T-cell (primary cell): ENCODE measurements around the gene MARS1. TPM values are rescaled to one million over a fixed set of nuclear protein-coding genes. Genes with fewer than 3 reads are reported as not detected.

Experiments used
- ATAC-seq, 4 experiments: fragments of 200-7000 bp in 3 of 4; fragments of 150-1000 bp in 1 of 4; cut with Tn5 transposase; replicated peaks in 1 of 4; 1 replicate in 3 of 4; 2 replicates in 1 of 4; pipeline ENCODE4 v1.10.0; 2021; ENCODE audit warnings: moderate library complexity in 3 of 4, mild to moderate bottlenecking in 2 of 4, moderate number of reproducible peaks in 1 of 4
- CTCF ChIA-PET, 2 donors: fragments of 300-600 bp; sonication (Branson Sonifier 250); formaldehyde crosslinking; loops; one replicate each; lab custom pipeline; 2022; ENCODE audit warnings: antibody characterized with exemption in 2 of 2; lab: Charles Lee
- POLR2A ChIA-PET, 2 donors: fragments of 300-600 bp; sonication (Branson Sonifier 250); formaldehyde crosslinking; loops; one replicate each; lab custom pipeline; 2022; ENCODE audit warnings: antibody characterized with exemption in 2 of 2; lab: Charles Lee
- DNase-seq, 35 experiments: peaks; one replicate each; pipeline versions ENCODE4 v3.0.0 to v3.0.0-alpha.2; 2013 to 2023
- H3K27ac ChIP-seq: one replicate; pipeline ENCODE4 v1.5.1; 2013; ENCODE audit warnings: low read length
- H3K27me3 ChIP-seq, 2 experiments: replicated peaks in 1 of 2; 1 replicate in 1 of 2; 2 replicates in 1 of 2; pipeline versions ENCODE4 v1.6.1 to v1.7.0; 2013; ENCODE audit warnings: low read length in 1 of 2, mixed read lengths in 1 of 2; ENCODE audit not compliant: control insufficient read depth in 2 of 2, insufficient read depth in 2 of 2; ENCODE audit errors: extremely low read depth in 1 of 2
- H3K36me3 ChIP-seq, 2 donors: 1 replicate in 1 of 2; 2 replicates in 1 of 2; pipeline versions ENCODE4 v1.6.1 to v1.7.0; 2013; ENCODE audit warnings: low read length in 1 of 2; ENCODE audit not compliant: control insufficient read depth in 2 of 2, insufficient read depth in 1 of 2; ENCODE audit errors: extremely low read depth in 1 of 2
- H3K4me1 ChIP-seq, 2 experiments: 1 replicate in 1 of 2; 2 replicates in 1 of 2; pipeline versions ENCODE4 v1.6.1 to v1.7.0; 2013; ENCODE audit warnings: low read length in 2 of 2, mixed read lengths in 1 of 2; ENCODE audit not compliant: insufficient read depth in 2 of 2, control insufficient read depth in 1 of 2; ENCODE audit errors: extremely low read depth in 1 of 2
- H3K4me3 ChIP-seq, 2 donors: 1 replicate in 1 of 2; 2 replicates in 1 of 2; pipeline versions ENCODE4 v1.5.1 to v1.7.0; 2013; ENCODE audit warnings: mild to moderate bottlenecking in 2 of 2, low read length in 1 of 2, moderate library complexity in 1 of 2; ENCODE audit not compliant: control insufficient read depth in 1 of 2; ENCODE audit errors: extremely low read depth in 1 of 2
- H3K9me3 ChIP-seq: 2 replicates; pipeline ENCODE4 v1.7.0; 2013
- H3K27ac Mint-ChIP-seq, 2 donors: one replicate each; pipeline ENCODE4 v1.8.0; 2020 to 2021; ENCODE audit warnings: mild to moderate bottlenecking in 2 of 2, mixed read lengths in 2 of 2
- H3K27me3 Mint-ChIP-seq, 2 donors: one replicate each; pipeline ENCODE4 v1.8.0; 2021 to 2022; ENCODE audit warnings: mixed read lengths in 2 of 2
- H3K36me3 Mint-ChIP-seq: one replicate; pipeline ENCODE4 v1.8.0; 2021; ENCODE audit warnings: mixed read lengths
- H3K4me1 Mint-ChIP-seq, 3 donors: one replicate each; pipeline ENCODE4 v1.8.0; 2020 to 2022; ENCODE audit warnings: mixed read lengths in 3 of 3, mild to moderate bottlenecking in 1 of 3
- H3K4me3 Mint-ChIP-seq, 3 donors: one replicate each; pipeline ENCODE4 v1.8.0; 2020 to 2022; ENCODE audit warnings: mild to moderate bottlenecking in 3 of 3, mixed read lengths in 3 of 3, moderate library complexity in 3 of 3
- H3K9me3 Mint-ChIP-seq, 3 donors: one replicate each; pipeline ENCODE4 v1.8.0; 2020 to 2022; ENCODE audit warnings: mixed read lengths in 3 of 3
- WGBS: methylation state at CpG from one replicate; pipeline ENCODE4 v1.1.5; 2013; ENCODE audit warnings: missing lambda C conversion rate; ENCODE audit not compliant: insufficient coverage; 5-methylcytosine and 5-hydroxymethylcytosine counted together
- total RNA-seq, 35 experiments: library from RNA in 6 of 35; stranded (reverse) in 6 of 35; fragments of 120-200 nt in 1 of 35; gene quantifications; one replicate each; pipeline versions ENCODE4 v1.2.1 to v1.2.4 and lab custom pipeline; 2013 to 2026

Gene MARS1
- total RNA-seq, 5 donors from 2014 or later (not counting 1 experiment from before 2014, with no cell fraction given): 167 to 350 (median 320) TPM

DNA sequence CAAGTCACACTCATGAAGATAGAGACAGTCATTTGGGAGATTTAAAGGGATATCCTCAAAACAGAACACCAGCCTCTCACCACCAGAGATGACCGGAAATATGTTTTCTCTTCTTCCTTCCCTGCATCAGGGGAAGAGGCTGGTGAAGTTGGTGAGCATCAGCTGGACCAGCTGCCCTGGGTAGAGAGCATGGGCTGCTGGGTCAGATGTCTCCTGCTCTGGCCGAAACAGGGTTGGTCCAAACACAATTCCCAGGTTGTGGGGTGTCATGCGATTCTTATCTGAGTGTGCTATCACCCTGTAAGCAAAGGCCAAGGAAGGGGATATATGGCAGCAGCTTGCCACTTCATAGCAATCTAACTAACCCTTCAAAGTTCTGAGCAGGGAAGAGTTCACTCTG lies 15.5 kb upstream of the MARS1 start:
- ATAC-seq (no peak), DNase-seq (no peak)
- no peaks in the 10 kb centered on the region for H3K27me3 ChIP-seq
- H3K36me3 ChIP-seq: peaks cover 24 to 71% of the 10 kb centered on the region in 2 donors
- H3K9me3 Mint-ChIP-seq: no peaks in the 10 kb centered on the region
- no CpG with 5 or more reads among the region's 3 CpGs for WGBS
- H3K4me3 ChIP-seq: no peak overlapping the region
- no peaks in the 10 kb centered on the region for H3K27me3 Mint-ChIP-seq
- no peaks in the 10 kb centered on the region for H3K9me3 ChIP-seq
- ChIA-PET POLR2A (interaction anchor here in 1 of 2 donors (0.8 kb wide), 1 partner anchor 45 kb away, joined by 3 read pairs; no protein-coding TSS in a partner anchor), CTCF (interaction anchor here in 1 of 2 donors (1.3 kb wide), 1 partner anchor 14 kb away, joined by 6 read pairs; no protein-coding TSS in a partner anchor)
- H3K27ac Mint-ChIP-seq: peak overlapping the region; percentile 66 to 89
- H3K36me3 Mint-ChIP-seq: peaks cover 58% of the 10 kb centered on the region
- H3K27ac ChIP-seq: no peak overlapping the region
- H3K4me1 Mint-ChIP-seq: peaks cover 40 to 65% (median 57%) of the 10 kb centered on the region in 3 donors
- no peak overlapping the region for H3K4me3 Mint-ChIP-seq
- H3K4me1 ChIP-seq: peaks cover 3 to 68% of the 10 kb centered on the region in 2 experiments

DNA sequence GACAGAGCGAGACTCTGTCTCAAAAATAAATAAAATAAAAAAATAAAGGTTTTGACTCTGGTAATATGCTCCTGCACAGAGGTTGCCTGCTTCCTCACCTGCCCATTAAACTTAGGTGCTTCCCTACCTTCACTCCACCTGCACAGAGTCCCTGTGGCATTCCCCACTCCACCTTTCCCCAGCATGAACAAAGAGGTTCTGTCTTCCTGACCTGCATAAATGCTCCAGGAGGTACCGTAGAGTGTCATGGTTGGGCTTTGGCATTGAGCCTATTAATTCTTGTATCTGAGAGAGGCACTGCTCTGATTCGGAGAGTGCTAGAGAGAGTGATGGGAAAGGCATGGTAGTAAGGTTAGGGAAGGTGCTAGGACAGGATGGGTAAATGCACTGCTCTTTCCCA lies 14.5 kb upstream of the MARS1 start:
- ChIA-PET CTCF (no interaction called here), POLR2A (interaction anchor here in 1 of 2 donors (0.6 kb wide), 1 partner anchor 250 kb away, joined by 3 read pairs; no protein-coding TSS in a partner anchor)
- Histone ChIP-seq H3K36me3 (peaks cover 24 to 66% of the 10 kb centered on the region in 2 donors), H3K9me3 (no peaks in the 10 kb centered on the region), H3K27ac (no peak overlapping the region), H3K4me1 (peaks cover 8 to 78% of the 10 kb centered on the region in 2 experiments), H3K4me3 (no peak overlapping the region), H3K27me3 (no peaks in the 10 kb centered on the region)
- peak overlapping the region; percentile 64 to 89 for H3K27ac Mint-ChIP-seq
- H3K4me1 Mint-ChIP-seq: peaks cover 46 to 75% (median 64%) of the 10 kb centered on the region in 3 donors
- 100% methylated on average over 1 of the region's 3 CpGs for WGBS
- H3K4me3 Mint-ChIP-seq: peak overlapping the region in 1 of 3 donors; percentile 79
- H3K9me3 Mint-ChIP-seq: no peaks in the 10 kb centered on the region
- peaks cover 48% of the 10 kb centered on the region for H3K36me3 Mint-ChIP-seq
- H3K27me3 Mint-ChIP-seq: no peaks in the 10 kb centered on the region
- ATAC-seq (no peak), DNase-seq (no peak)

DNA sequence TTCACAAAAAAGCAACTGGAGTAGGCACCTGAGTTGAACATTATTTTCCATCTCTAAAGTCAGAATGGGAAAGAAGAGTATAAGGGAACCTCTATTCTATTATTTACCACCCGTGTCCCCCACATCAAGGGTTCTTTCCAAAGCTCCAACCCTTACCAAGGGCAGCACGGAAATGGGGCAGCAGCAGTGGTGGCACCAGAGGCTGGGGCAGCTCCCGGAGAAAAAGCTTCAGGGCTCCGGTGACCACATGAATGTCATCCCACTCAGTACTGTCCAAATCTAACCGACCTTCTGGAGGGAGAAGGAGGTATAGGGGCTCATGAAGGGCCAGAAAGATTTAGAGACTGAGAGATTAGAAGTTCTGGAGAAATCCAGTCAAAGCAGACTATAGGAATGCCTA lies 14.0 kb upstream of the MARS1 start:
- Mint-ChIP-seq H3K27ac (peak overlapping the region; percentile 78 to 89), H3K4me3 (peak overlapping the region; percentile 62 to 79 (median 67)), H3K27me3 (no peaks in the 10 kb centered on the region), H3K36me3 (peaks cover 47% of the 10 kb centered on the region), H3K9me3 (no peaks in the 10 kb centered on the region), H3K4me1 (peaks cover 51 to 78% (median 69%) of the 10 kb centered on the region in 3 donors)
- ATAC-seq (no peak), DNase-seq (no peak)
- POLR2A ChIA-PET: interaction anchor here in 1 of 2 donors (0.6 kb wide), 1 partner anchor 251 kb away, joined by 3 read pairs; no protein-coding TSS in a partner anchor
- Histone ChIP-seq H3K36me3 (peaks cover 20 to 65% of the 10 kb centered on the region in 2 donors), H3K27ac (no peak overlapping the region), H3K27me3 (no peaks in the 10 kb centered on the region), H3K4me3 (no peak overlapping the region), H3K4me1 (peaks cover 13 to 82% of the 10 kb centered on the region in 2 experiments), H3K9me3 (no peaks in the 10 kb centered on the region)
- no CpG with 5 or more reads among the region's 5 CpGs for WGBS
- CTCF ChIA-PET: interaction anchor here in 1 of 2 donors (1.3 kb wide), 1 partner anchor 30 kb away, joined by 4 read pairs; no protein-coding TSS in a partner anchor

DNA sequence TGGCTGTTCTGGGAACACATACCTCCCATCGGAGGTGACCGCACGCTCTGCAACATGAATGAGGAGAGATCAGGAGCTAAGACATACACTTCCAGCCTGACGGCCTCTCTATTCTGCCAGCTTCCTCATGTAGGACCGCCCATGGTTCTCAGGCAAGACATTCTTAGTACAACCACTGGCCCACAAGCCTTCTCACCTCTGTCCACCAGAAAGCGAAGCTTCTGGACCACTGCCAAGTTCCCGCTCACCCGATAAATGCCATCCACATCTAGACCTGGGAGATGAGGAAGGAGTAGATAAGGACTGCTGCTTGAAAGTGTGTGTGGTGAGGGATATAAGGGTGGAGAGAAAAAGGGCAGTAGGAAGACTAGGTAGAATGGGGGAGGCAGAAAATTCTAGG lies 13.4 kb upstream of the MARS1 start:
- Histone ChIP-seq H3K36me3 (peaks cover 16 to 59% of the 10 kb centered on the region in 2 donors), H3K4me1 (peaks cover 18 to 88% of the 10 kb centered on the region in 2 experiments), H3K9me3 (no peaks in the 10 kb centered on the region), H3K27ac (peak overlapping the region; percentile 7), H3K27me3 (no peaks in the 10 kb centered on the region), H3K4me3 (no peak overlapping the region)
- peak overlapping the region; percentile 62 to 79 (median 67) for H3K4me3 Mint-ChIP-seq
- peaks cover 43% of the 10 kb centered on the region for H3K36me3 Mint-ChIP-seq
- ATAC-seq (no peak), DNase-seq (no peak)
- no peaks in the 10 kb centered on the region for H3K27me3 Mint-ChIP-seq
- peaks cover 54 to 80% (median 74%) of the 10 kb centered on the region in 3 donors for H3K4me1 Mint-ChIP-seq
- ChIA-PET CTCF (interaction anchor here in 1 of 2 donors (0.6 to 1.3 kb wide), 4 partner anchors 14 to 54 kb away, joined by 3 to 5 read pairs (median 4); no protein-coding TSS in a partner anchor), POLR2A (interaction anchor here (0.5 to 1.2 kb wide), 4 partner anchors 9 to 729 kb away, joined by 4 to 8 read pairs (median 4); no protein-coding TSS in a partner anchor)
- H3K27ac Mint-ChIP-seq: peak overlapping the region; percentile 78 to 89
- WGBS: 100% methylated on average over 3 of the region's 8 CpGs
- no peaks in the 10 kb centered on the region for H3K9me3 Mint-ChIP-seq

DNA sequence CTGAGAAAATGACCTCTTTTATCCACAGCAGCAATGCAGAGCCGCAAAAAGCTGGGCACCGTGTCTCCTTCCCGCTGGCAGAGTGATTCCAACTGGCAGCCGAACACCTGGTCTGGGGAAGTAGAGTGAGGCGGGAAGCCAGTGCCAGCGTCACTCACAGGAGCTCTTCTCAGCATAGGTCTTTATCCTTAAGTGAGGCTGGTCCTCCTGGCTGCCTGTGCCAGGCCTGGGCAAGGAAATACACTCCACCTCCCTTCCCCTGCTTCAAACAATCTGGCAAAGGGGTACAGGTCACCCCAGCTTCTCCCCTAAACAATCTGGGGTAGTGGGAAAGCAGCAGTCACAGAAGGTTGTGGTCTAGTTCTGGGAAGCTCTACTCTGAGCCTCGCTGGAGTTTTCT lies 13.0 kb upstream of the MARS1 start:
- DNase-seq (no peak), ATAC-seq (no peak)
- Mint-ChIP-seq H3K4me3 (peak overlapping the region; percentile 62 to 79 (median 67)), H3K9me3 (no peaks in the 10 kb centered on the region), H3K27me3 (no peaks in the 10 kb centered on the region), H3K36me3 (peaks cover 39% of the 10 kb centered on the region), H3K27ac (peak overlapping the region; percentile 78 to 89), H3K4me1 (peaks cover 57 to 81% (median 78%) of the 10 kb centered on the region in 3 donors)
- Histone ChIP-seq H3K27me3 (no peaks in the 10 kb centered on the region), H3K9me3 (no peaks in the 10 kb centered on the region), H3K27ac (peak overlapping the region; percentile 7), H3K36me3 (peaks cover 13 to 55% of the 10 kb centered on the region in 2 donors), H3K4me1 (peaks cover 21 to 92% of the 10 kb centered on the region in 2 experiments), H3K4me3 (no peak overlapping the region)
- 100% methylated on average over 1 of the region's 7 CpGs for WGBS
- ChIA-PET CTCF (interaction anchor here (0.6 to 1.3 kb wide), 5 partner anchors 14 to 54 kb away, joined by 3 to 5 read pairs (median 4); no protein-coding TSS in a partner anchor), POLR2A (interaction anchor here (0.5 to 1.2 kb wide), 6 partner anchors 9 to 729 kb away, joined by 4 to 8 read pairs (median 4); no protein-coding TSS in a partner anchor)
